ENCODE results near the gene PXK. TPM values are rescaled to one million over a fixed set of nuclear protein-coding genes. Genes with fewer than 3 reads are reported as not detected.

The PXK gene
- total RNA-seq, 2 donors from 2014 or later, result 16.0 to 22.0 TPM

GRCh38 chr3:58329922-58330413, 2.7 kb upstream of the PXK start:
- Mint-ChIP-seq H3K4me3 (no peak overlapping the region), H3K27ac (no peak overlapping the region), H3K4me1 (peaks cover 16% of the 10 kb centered on the region), H3K27me3 (ENCODE audit: insufficient read depth) (peaks cover 32% of the 10 kb centered on the region), H3K36me3 (ENCODE audit: low read depth) (no peaks in the 10 kb centered on the region), H3K9me3 (no peaks in the 10 kb centered on the region)
- Histone ChIP-seq H3K36me3 (ENCODE audit: control insufficient read depth, insufficient read depth, low read length) (no peaks in the 10 kb centered on the region), H3K27me3 (ENCODE audit: control insufficient read depth, insufficient read depth, low read length, poor library complexity, severe bottlenecking) (peaks cover 24% of the 10 kb centered on the region), H3K9ac (ENCODE audit: extremely low read depth, low read length, poor library complexity, severe bottlenecking) (no peak overlapping the region), H3K4me3 (ENCODE audit: low read length) (no peak overlapping the region), H3K4me1 (ENCODE audit: control insufficient read depth, insufficient read depth, low read length) (no peaks in the 10 kb centered on the region), H3K27ac (ENCODE audit: low read depth, low read length) (no peak overlapping the region), H3K9me3 (ENCODE audit: control insufficient read depth, low read length) (no peaks in the 10 kb centered on the region)
- TF ChIP-seq, protein P1, sequence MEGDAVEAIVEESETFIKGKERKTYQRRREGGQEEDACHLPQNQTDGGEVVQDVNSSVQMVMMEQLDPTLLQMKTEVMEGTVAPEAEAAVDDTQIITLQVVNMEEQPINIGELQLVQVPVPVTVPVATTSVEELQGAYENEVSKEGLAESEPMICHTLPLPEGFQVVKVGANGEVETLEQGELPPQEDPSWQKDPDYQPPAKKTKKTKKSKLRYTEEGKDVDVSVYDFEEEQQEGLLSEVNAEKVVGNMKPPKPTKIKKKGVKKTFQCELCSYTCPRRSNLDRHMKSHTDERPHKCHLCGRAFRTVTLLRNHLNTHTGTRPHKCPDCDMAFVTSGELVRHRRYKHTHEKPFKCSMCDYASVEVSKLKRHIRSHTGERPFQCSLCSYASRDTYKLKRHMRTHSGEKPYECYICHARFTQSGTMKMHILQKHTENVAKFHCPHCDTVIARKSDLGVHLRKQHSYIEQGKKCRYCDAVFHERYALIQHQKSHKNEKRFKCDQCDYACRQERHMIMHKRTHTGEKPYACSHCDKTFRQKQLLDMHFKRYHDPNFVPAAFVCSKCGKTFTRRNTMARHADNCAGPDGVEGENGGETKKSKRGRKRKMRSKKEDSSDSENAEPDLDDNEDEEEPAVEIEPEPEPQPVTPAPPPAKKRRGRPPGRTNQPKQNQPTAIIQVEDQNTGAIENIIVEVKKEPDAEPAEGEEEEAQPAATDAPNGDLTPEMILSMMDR (conservative IDR thresholded peaks at IDR 0.05), result no peak
- WGBS, 2 experiments (ENCODE audit: insufficient coverage in 1 of 2, insufficient read length in 1 of 2), result 96 to 100% methylated on average over 2 to 4 of the region's 5 CpGs
- DNase-seq, result no peak

- 96 to 100% methylated on average over 1 to 4 of the region's 4 CpGs for WGBS, 2 experiments (ENCODE audit: insufficient coverage in 1 of 2, insufficient read length in 1 of 2)
- H3K9ac ChIP-seq (ENCODE audit: extremely low read depth, low read length, poor library complexity, severe bottlenecking), result no peak overlapping the region
- TF ChIP-seq, protein P1 (conservative IDR thresholded peaks at IDR 0.05), result no peak
- Mint-ChIP-seq H3K27me3 (ENCODE audit: insufficient read depth) (peaks cover 32% of the 10 kb centered on the region), H3K9me3 (no peaks in the 10 kb centered on the region), H3K27ac (no peak overlapping the region), H3K4me3 (peak overlapping the region; percentile 82), H3K4me1 (peaks cover 23% of the 10 kb centered on the region), H3K36me3 (ENCODE audit: low read depth) (no peaks in the 10 kb centered on the region)
- no peaks in the 10 kb centered on the region for H3K9me3 ChIP-seq (ENCODE audit: control insufficient read depth, low read length)
- peaks cover 24% of the 10 kb centered on the region for H3K27me3 ChIP-seq (ENCODE audit: control insufficient read depth, insufficient read depth, low read length, poor library complexity, severe bottlenecking)
- no peaks in the 10 kb centered on the region for H3K4me1 ChIP-seq (ENCODE audit: control insufficient read depth, insufficient read depth, low read length)
- H3K4me3 ChIP-seq (ENCODE audit: low read length), result no peak overlapping the region
- no peaks in the 10 kb centered on the region for H3K36me3 ChIP-seq (ENCODE audit: control insufficient read depth, insufficient read depth, low read length)
- H3K27ac ChIP-seq (ENCODE audit: low read depth, low read length), result no peak overlapping the region
- no peak for DNase-seq
These were observed 1.0 kb upstream of the PXK start for GRCh38 chr3:58331593-58332152.

DNA sequence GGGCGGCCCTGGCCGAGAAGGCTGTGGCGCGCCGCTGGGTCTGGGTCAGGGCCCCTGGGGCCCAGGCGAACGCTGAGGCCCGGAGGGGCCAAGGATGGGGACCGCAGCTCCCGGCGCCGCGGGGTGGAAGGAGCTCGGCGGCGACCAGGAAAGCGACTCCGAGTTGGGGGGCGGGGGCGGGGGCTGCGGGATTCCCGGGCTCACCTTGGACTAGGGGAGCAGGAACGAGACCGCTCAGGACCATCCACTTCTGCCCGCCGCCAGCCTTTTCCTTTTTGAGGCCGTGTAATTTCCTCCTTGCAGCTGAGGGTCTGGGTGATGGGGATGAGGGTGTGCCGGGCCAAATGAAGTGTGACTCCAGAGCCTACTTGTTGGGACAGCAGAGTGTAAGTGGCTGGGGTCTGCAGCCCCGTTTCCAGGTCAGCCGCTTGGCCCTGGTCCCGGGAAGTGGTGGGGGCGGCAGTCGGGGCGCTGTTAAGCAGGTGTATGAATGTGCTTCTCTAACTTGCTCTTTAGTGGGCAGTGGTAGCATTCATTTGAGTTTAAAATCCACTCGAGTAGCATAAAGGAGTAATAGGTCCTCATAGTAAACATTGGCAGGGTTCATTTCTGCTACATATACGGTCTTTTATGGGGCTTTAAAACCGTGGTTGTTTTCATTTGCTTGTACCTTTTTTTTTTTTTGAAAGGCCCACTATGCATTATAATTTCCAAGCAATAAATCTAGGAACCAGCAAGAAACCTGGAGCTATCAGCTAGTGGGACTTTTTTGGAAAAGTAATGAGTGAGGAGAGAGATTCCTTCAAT, 717 bp downstream of the PXK start:
- H3K27me3 ChIP-seq (ENCODE audit: control insufficient read depth, insufficient read depth, low read length, poor library complexity, severe bottlenecking), result peaks cover 15% of the 10 kb centered on the region
- 2 to 3% methylated on average over 6 to 37 of the region's 37 CpGs for WGBS, 2 experiments (ENCODE audit: insufficient coverage in 1 of 2, insufficient read length in 1 of 2)
- H3K27ac ChIP-seq (ENCODE audit: low read depth, low read length), result no peak overlapping the region
- no peaks in the 10 kb centered on the region for H3K36me3 ChIP-seq (ENCODE audit: control insufficient read depth, insufficient read depth, low read length)
- H3K9me3 ChIP-seq (ENCODE audit: control insufficient read depth, low read length), result no peaks in the 10 kb centered on the region
- peak overlapping the region; percentile 82 for H3K4me3 ChIP-seq (ENCODE audit: low read length)
- Mint-ChIP-seq H3K9me3 (no peaks in the 10 kb centered on the region), H3K27me3 (ENCODE audit: insufficient read depth) (peaks cover 21% of the 10 kb centered on the region), H3K36me3 (ENCODE audit: low read depth) (no peaks in the 10 kb centered on the region), H3K4me1 (peaks cover 23% of the 10 kb centered on the region), H3K4me3 (peak overlapping the region; percentile 82), H3K27ac (no peak overlapping the region)
- DNase-seq, result peak; percentile 80
- TF ChIP-seq, protein P1 (conservative IDR thresholded peaks at IDR 0.05), result no peak
- H3K4me1 ChIP-seq (ENCODE audit: control insufficient read depth, insufficient read depth, low read length), result no peaks in the 10 kb centered on the region
- no peak overlapping the region for H3K9ac ChIP-seq (ENCODE audit: extremely low read depth, low read length, poor library complexity, severe bottlenecking)

All from endodermal cell (in vitro differentiated cells).